Heart left ventricle (tissue), 13 donors: Measurements from ENCODE around the gene CFTR.

Experiments used
- POLR2A ChIP-seq, 2 donors: fragments of 450-650 bp; IDR thresholded peaks; one replicate each; pipeline ENCODE4 v1.6.1; 2017; ENCODE audit warnings: antibody characterized with exemption in 2 of 2, mild to moderate bottlenecking in 2 of 2, moderate library complexity in 2 of 2
- TF ChIP-seq, protein P1 (sequence below), 12 donors: fragments of 200-600 bp; sonication (generic) in 4 of 12; IDR thresholded peaks; one replicate each; pipeline versions ENCODE4 v1.5.0 to v1.8.0; 2018 to 2022; ENCODE audit warnings: antibody characterized with exemption in 12 of 12, mild to moderate bottlenecking in 5 of 12
- donor health status: ischemic (EF 13 %, LVEDD 7.1; RV severe dilation, severe dysfunction).
- donor health status: DM: no; HTN: yes; CAD: no.
- donor health status: DM: no; HTN: no; CAD: no.
- donor health status: ischemic (EF 25% LVEDD 6.9; RV normal size, moderate dysfunction).
- donor health status: ischemic (EF 25% LVEDD 5.7; RV mildly dilated, moderate dysfunction).
- donor health status: ischemic (EF 35%, LVEDD 5.7; RV mildly dilated, moderate dysfunction).
- donor health status: nonischemic (EF 11% LVEDD 7.7; RV severe dilation, severe dysfunction).
- donor health status: DM: yes; HTN: yes; CAD: no.
- donor health status: PGD.
- donor health status: ischemic (EF 29% LVEDD 5.4; RV normal size, mild dysfunction).
- donor health status: nonischemic (EF 23%, LVEDD 6.1; RV moderate dilation, normal function).

GRCh38 chr7:117654780-117655179, 175.0 kb downstream of the CFTR start:
- TF ChIP-seq, protein P1, sequence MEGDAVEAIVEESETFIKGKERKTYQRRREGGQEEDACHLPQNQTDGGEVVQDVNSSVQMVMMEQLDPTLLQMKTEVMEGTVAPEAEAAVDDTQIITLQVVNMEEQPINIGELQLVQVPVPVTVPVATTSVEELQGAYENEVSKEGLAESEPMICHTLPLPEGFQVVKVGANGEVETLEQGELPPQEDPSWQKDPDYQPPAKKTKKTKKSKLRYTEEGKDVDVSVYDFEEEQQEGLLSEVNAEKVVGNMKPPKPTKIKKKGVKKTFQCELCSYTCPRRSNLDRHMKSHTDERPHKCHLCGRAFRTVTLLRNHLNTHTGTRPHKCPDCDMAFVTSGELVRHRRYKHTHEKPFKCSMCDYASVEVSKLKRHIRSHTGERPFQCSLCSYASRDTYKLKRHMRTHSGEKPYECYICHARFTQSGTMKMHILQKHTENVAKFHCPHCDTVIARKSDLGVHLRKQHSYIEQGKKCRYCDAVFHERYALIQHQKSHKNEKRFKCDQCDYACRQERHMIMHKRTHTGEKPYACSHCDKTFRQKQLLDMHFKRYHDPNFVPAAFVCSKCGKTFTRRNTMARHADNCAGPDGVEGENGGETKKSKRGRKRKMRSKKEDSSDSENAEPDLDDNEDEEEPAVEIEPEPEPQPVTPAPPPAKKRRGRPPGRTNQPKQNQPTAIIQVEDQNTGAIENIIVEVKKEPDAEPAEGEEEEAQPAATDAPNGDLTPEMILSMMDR (IDR thresholded peaks at IDR 0.05) = no peak
- no peak for TF ChIP-seq POLR2A (IDR thresholded peaks at IDR 0.05)
